ENCODE results near the gene UBE2E1.

UBE2E1 gene

DNA sequence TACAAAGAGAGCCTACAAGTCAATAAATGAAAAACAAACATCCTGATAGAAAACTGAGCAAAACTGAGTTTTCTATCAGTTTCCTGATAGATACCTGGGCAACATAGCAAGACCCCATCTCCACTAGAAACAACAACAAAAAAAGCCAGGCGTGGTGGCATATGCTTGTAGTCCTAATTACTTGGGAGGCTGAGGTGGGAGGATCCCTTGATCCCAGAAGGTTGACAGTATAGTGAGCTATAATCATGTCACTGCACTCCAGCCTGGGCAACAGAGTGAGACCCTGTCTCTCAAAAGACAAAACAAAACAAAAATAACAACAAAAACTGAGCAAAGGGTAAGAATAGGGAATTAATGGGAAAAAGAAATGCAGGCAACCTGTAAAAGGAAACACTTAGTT, 23.9 kb upstream of the UBE2E1 start:
- Histone ChIP-seq H3K9me3 (no peaks in the 10 kb centered on the region), H3K36me3 (no peaks in the 10 kb centered on the region), H3K4me1 (no peaks in the 10 kb centered on the region), H3K4me3 (no peak overlapping the region), H3K27me3 (peaks cover 0 to 4% of the 10 kb centered on the region in 2 donors), H3K27ac (no peak overlapping the region)
- DNase-seq, result no peak
- intact Hi-C loops (cut with DNase I; ENCODE audit: low total_unique reads), result no loop called here
- TF ChIP-seq, protein P1, sequence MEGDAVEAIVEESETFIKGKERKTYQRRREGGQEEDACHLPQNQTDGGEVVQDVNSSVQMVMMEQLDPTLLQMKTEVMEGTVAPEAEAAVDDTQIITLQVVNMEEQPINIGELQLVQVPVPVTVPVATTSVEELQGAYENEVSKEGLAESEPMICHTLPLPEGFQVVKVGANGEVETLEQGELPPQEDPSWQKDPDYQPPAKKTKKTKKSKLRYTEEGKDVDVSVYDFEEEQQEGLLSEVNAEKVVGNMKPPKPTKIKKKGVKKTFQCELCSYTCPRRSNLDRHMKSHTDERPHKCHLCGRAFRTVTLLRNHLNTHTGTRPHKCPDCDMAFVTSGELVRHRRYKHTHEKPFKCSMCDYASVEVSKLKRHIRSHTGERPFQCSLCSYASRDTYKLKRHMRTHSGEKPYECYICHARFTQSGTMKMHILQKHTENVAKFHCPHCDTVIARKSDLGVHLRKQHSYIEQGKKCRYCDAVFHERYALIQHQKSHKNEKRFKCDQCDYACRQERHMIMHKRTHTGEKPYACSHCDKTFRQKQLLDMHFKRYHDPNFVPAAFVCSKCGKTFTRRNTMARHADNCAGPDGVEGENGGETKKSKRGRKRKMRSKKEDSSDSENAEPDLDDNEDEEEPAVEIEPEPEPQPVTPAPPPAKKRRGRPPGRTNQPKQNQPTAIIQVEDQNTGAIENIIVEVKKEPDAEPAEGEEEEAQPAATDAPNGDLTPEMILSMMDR (IDR thresholded peaks at IDR 0.05), result no peak

DNA sequence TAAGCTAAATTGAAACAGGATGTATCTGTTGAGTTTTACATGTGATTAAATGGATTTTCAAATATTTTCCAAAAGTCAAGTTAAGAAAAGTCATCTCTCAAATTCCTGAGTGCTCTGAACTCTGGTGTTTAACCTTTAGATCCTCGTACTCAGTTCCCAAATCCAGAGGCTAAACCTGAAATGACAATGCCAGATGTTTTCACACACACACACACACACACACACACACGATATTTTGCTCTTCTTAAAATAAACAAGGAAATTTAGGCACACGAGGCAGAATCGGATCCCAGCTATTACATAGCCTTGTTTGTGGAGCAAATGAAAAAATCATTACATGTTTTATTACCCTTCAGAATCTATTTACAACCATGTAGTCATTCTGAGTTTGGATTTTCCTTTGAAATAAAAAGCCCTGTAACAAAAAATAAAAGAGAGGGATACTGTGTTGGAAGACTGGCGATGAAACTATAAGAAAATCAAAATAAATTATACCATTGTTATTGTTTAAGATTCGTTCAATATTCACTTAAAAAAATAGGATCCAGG, 20.6 kb upstream of the UBE2E1 start:
- Histone ChIP-seq H3K27ac (no peak overlapping the region), H3K4me3 (no peak overlapping the region), H3K27me3 (peaks cover 0 to 4% of the 10 kb centered on the region in 2 donors), H3K9me3 (no peaks in the 10 kb centered on the region), H3K4me1 (no peaks in the 10 kb centered on the region), H3K36me3 (no peaks in the 10 kb centered on the region)
- intact Hi-C loops (cut with DNase I; ENCODE audit: low total_unique reads), result no loop called here
- no peak for DNase-seq
- TF ChIP-seq, protein P1 (IDR thresholded peaks at IDR 0.05), result no peak

DNA sequence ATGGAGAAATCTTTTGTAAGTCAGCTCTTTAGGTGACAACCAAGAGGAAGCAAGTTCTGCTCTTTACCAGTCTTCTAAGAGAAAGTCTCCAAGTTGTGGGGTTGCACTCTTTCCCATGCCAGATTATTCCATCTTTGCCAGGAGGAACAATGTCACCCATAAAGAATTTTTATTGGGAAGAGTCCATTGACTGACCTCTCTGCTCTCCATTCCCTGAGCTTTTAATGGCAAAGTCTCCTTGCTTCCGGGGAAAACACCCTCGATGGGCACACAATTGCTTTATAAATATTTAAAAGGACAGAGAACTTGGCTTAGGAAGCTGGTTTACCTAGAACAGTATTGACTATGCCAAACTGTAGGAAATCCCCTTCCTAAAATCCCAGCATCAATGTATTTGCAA, 19.9 kb upstream of the UBE2E1 start:
- Histone ChIP-seq H3K27me3 (peaks cover 0 to 4% of the 10 kb centered on the region in 2 donors), H3K9me3 (no peaks in the 10 kb centered on the region), H3K4me1 (no peaks in the 10 kb centered on the region), H3K27ac (no peak overlapping the region), H3K36me3 (no peaks in the 10 kb centered on the region), H3K4me3 (no peak overlapping the region)
- no peak for DNase-seq
- TF ChIP-seq, protein P1 (IDR thresholded peaks at IDR 0.05), result no peak
- intact Hi-C loops (cut with DNase I; ENCODE audit: low total_unique reads), result no loop called here

DNA sequence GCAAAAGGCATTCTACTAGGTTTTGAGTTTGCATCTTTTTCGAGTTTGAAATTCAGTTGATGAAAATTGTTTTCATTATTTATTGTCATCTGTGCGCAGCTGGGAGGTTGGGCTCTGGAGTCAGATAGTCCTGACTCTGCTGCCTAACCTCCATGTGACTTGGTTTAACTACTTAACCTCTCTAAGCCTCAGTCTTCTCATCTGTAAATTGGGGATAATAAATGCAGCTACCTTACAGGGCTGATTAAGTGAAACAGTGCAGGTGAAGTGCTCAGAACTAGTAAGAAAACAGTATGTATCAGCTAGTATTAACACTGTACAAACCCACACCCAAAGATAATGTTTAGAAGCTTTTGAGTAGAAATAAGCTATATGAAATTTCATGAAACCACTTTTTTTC, 14.1 kb upstream of the UBE2E1 start:
- Histone ChIP-seq H3K4me3 (no peak overlapping the region), H3K27ac (no peak overlapping the region), H3K4me1 (no peaks in the 10 kb centered on the region), H3K27me3 (no peaks in the 10 kb centered on the region), H3K9me3 (no peaks in the 10 kb centered on the region), H3K36me3 (no peaks in the 10 kb centered on the region)
- intact Hi-C loops (cut with DNase I; ENCODE audit: low total_unique reads), result no loop called here
- no peak for DNase-seq
- TF ChIP-seq, protein P1 (IDR thresholded peaks at IDR 0.05), result no peak

DNA sequence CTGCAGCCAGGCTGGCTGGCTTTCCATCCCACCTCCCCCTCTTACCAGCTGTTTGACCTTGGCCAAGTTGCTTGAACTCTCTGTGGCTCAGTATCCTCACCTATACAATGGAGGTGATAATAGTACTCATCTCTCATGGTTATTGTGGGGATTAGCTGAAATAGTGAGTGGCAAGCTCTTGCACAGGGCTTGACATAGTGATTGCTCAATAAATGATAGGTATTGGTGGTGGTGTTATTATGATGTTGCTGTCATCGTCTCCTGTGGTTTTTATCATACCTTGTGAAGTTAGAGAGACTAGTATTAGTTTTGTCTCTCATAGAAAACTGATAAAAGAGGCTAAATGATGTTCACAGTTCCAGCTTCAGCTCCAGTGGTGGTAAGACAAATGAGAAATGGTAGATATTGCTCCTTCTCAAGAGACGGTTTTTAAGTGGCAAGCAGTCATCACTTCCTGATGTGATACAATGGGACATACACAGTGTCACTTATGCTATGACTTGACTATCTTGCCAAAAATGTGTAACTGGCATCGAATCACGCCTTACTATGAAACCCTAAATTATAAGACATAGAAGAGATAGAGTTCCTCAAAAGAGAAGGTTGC, 12.1 kb upstream of the UBE2E1 start:
- Histone ChIP-seq H3K27ac (no peak overlapping the region), H3K4me1 (no peaks in the 10 kb centered on the region), H3K27me3 (no peaks in the 10 kb centered on the region), H3K36me3 (no peaks in the 10 kb centered on the region), H3K4me3 (no peak overlapping the region), H3K9me3 (no peaks in the 10 kb centered on the region)
- TF ChIP-seq, protein P1 (IDR thresholded peaks at IDR 0.05), result no peak
- intact Hi-C loops (cut with DNase I; ENCODE audit: low total_unique reads), result no loop called here
- DNase-seq, result no peak
